BJ (cell line): ENCODE measurements around the gene COL24A1. TPM values are rescaled to one million over a fixed set of nuclear protein-coding genes. Genes with fewer than 3 reads are reported as not detected.
"Not testable (repeated sequence)": the region's sequence is repeated elsewhere in the genome, so short reads cannot be mapped to it uniquely, and the experiment has no call there.

Source experiments
- CTCF ChIA-PET: fragments of 350-600 bp; formaldehyde crosslinking; extraction: SDS; loops from one replicate; lab custom pipeline; 2021; ENCODE audit warnings: antibody characterized with exemption, inconsistent platforms; lab: Yijun Ruan, JAX
- POLR2A ChIA-PET: fragments of 300-600 bp; sonication (Branson Sonifier 250); formaldehyde crosslinking; extraction: SDS; loops from one replicate; lab custom pipeline; 2021; ENCODE audit warnings: antibody characterized with exemption; lab: Charles Lee
- DNase-seq: peaks from one replicate; pipeline ENCODE4 v3.0.0-alpha.2; 2011; ENCODE audit warnings: low read depth
- H3K27me3 ChIP-seq: 2 replicates; pipeline ENCODE4 v1.6.0; 2011; ENCODE audit warnings: low read length; ENCODE audit not compliant: control insufficient read depth, insufficient read depth
- H3K36me3 ChIP-seq: 2 replicates; pipeline ENCODE4 v1.5.1; 2011; ENCODE audit warnings: low read length; ENCODE audit not compliant: control insufficient read depth, insufficient read depth
- H3K4me3 ChIP-seq: 2 replicates; pipeline ENCODE4 v1.5.1; 2011; ENCODE audit warnings: low read depth, mild to moderate bottlenecking, control low read depth, low read length
- CTCF ChIP-seq: IDR thresholded peaks from 2 replicates; pipeline ENCODE4 v1.5.1; 2011; ENCODE audit warnings: low read depth, mild to moderate bottlenecking, control low read depth, inconsistent platforms, low read length, moderate library complexity; ENCODE audit not compliant: insufficient read depth
- polyA plus RNA-seq: library from polyadenylated mRNA; depleted of rRNA; stranded (reverse); fragments of >200 nt; gene quantifications from 2 replicates; pipeline ENCODE4 v1.2.3, GENCODE V29; 2011

Gene COL24A1
- polyA plus RNA-seq, 1 experiment: 0.28 TPM

DNA sequence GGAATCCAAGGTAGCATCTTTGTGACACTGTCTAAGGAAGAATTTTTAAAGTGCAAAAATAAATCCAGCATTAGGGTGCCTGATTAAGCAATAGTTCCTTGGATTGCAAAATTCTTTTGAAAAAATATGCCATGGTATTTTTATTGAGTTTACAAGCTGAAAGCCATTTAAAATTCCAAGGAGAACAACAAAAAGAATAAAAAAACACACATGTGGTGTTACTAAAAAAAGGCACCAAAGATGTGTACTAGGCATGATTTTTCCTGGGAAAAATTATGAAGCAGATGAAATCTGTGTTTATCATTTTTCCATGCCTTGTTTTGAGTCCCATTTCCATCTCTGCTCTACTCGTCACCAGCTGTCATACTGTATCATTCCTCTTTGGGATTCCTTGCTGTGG lies 291.4 kb downstream of the COL24A1 start:
- peak; percentile 64 for DNase-seq
- TF ChIP-seq CTCF: no peak
- H3K4me3 ChIP-seq: no peak overlapping the region
- H3K27me3 ChIP-seq: no peaks in the 10 kb centered on the region
- H3K36me3 ChIP-seq: no peaks in the 10 kb centered on the region
- CTCF ChIA-PET: interaction anchor here (0.6 kb wide), 2 partner anchors 19 to 100 kb away, joined by 3 read pairs; no protein-coding TSS in a partner anchor
- POLR2A ChIA-PET: interaction anchor here (0.6 kb wide), 1 partner anchor 15 kb away, joined by 4 read pairs; no protein-coding TSS in a partner anchor

GRCh38 chr1:85864727-85865126 lies 291.8 kb downstream of the COL24A1 start:
- no peak for TF ChIP-seq CTCF
- Histone ChIP-seq H3K4me3 (no peak overlapping the region), H3K36me3 (no peaks in the 10 kb centered on the region), H3K27me3 (no peaks in the 10 kb centered on the region)
- CTCF ChIA-PET: no interaction called here
- DNase-seq: no peak
- POLR2A ChIA-PET: no interaction called here

GRCh38 chr1:85863639-85864038 lies 292.9 kb downstream of the COL24A1 start:
- H3K36me3 ChIP-seq, POLR2A ChIA-PET, CTCF ChIA-PET, H3K4me3 ChIP-seq, DNase-seq, H3K27me3 ChIP-seq: not testable (repeated sequence)

DNA sequence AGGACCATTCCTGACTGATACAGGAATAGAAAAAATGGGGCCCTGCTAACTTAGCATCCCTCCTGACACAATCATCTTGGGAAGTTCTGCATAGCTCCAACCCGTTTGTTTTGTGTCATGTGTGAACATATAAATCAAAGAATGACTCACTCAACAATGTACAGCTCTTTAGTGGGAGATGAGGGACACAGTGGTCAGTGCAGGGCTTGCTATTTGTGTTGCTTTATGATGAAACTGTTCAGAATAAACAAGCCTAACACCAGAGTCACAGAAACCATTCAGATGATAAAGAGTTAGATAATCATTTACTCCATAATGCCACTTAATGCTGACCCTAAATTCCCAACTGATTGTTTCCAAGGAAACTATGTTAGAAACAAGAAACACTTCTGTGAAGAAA lies 294.1 kb downstream of the COL24A1 start:
- no peak overlapping the region for H3K4me3 ChIP-seq
- no peaks in the 10 kb centered on the region for H3K36me3 ChIP-seq
- POLR2A ChIA-PET: no interaction called here
- H3K27me3 ChIP-seq: no peaks in the 10 kb centered on the region
- CTCF ChIA-PET: interaction anchor here (0.7 to 1.2 kb wide), 2 partner anchors 12 to 170 kb away, joined by 3 read pairs; no protein-coding TSS in a partner anchor
- TF ChIP-seq CTCF: no peak
- DNase-seq: no peak

GRCh38 chr1:85857991-85858390 lies 298.6 kb downstream of the COL24A1 start:
- TF ChIP-seq CTCF: no peak
- ChIA-PET POLR2A (interaction anchor here (0.5 to 0.7 kb wide), 2 partner anchors 10 to 145 kb away, joined by 3 to 4 read pairs; no protein-coding TSS in a partner anchor), CTCF (no interaction called here)
- no peak overlapping the region for H3K4me3 ChIP-seq
- no peak for DNase-seq
- no peaks in the 10 kb centered on the region for H3K36me3 ChIP-seq
- no peaks in the 10 kb centered on the region for H3K27me3 ChIP-seq

GRCh38 chr1:85850238-85850637 lies 306.3 kb downstream of the COL24A1 start:
- no peak overlapping the region for H3K4me3 ChIP-seq
- POLR2A ChIA-PET: interaction anchor here (0.7 kb wide), 1 partner anchor 24 kb away, joined by 3 read pairs; no protein-coding TSS in a partner anchor
- no peaks in the 10 kb centered on the region for H3K27me3 ChIP-seq
- TF ChIP-seq CTCF: peak; percentile 54
- no peaks in the 10 kb centered on the region for H3K36me3 ChIP-seq
- DNase-seq: peak; percentile 87
- CTCF ChIA-PET: interaction anchor here (0.6 to 2.2 kb wide), 7 partner anchors 9 to 580 kb away, joined by 3 to 9 read pairs (median 3); no protein-coding TSS in a partner anchor
